Rectal smooth muscle tissue (tissue), 1 donor: Measurements from ENCODE around the gene GULP1.
"Not testable (repeated sequence)": the region's sequence is repeated elsewhere in the genome, so short reads cannot be mapped to it uniquely, and the experiment has no call there.

ENCODE experiments used
- H3K27ac ChIP-seq: one replicate; pipeline ENCODE4 v1.7.0; 2013; ENCODE audit warnings: low read depth, low read length, inconsistent platforms
- H3K27me3 ChIP-seq: one replicate; pipeline ENCODE4 v1.7.0; 2013; ENCODE audit warnings: low read length; ENCODE audit not compliant: control insufficient read depth, insufficient read depth
- H3K36me3 ChIP-seq: one replicate; pipeline ENCODE4 v1.7.0; 2013; ENCODE audit warnings: low read length; ENCODE audit not compliant: control insufficient read depth, insufficient read depth
- H3K4me1 ChIP-seq: one replicate; pipeline ENCODE4 v1.7.0; 2013; ENCODE audit warnings: low read length; ENCODE audit not compliant: control insufficient read depth, insufficient read depth
- H3K4me3 ChIP-seq: one replicate; pipeline ENCODE4 v1.7.0; 2013; ENCODE audit warnings: low read length
- H3K9ac ChIP-seq: one replicate; pipeline ENCODE4 v1.7.0; 2013; ENCODE audit warnings: low read length

The GULP1 gene

DNA sequence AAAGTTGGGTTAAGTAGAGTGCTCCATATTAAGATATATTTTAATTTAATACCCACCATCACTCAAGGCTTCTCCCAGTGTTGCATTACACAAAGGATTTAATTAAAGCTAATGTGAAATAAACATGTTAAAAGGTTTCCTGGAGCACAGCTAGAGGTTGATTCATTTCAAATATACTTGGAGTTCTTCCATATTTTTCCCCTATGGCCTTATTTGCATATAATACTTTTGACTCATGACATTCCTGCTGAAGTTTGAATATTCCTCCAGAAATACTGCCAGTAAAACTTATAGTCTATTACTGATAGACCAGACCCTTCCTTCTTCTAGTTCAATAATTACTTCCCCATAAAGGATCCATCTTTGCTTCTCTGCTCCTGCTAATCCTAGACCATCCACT, 227.5 kb downstream of the GULP1 start:
- Histone ChIP-seq H3K36me3 (no peaks in the 10 kb centered on the region), H3K4me1 (peaks cover 10% of the 10 kb centered on the region), H3K4me3 (no peak overlapping the region), H3K27ac (no peak overlapping the region), H3K27me3 (no peaks in the 10 kb centered on the region), H3K9ac (no peak overlapping the region)

GRCh38 chr2:188522517-188522916, 230.8 kb downstream of the GULP1 start:
- Histone ChIP-seq H3K36me3 (no peaks in the 10 kb centered on the region), H3K27me3 (no peaks in the 10 kb centered on the region)

GRCh38 chr2:188523919-188524318, 232.2 kb downstream of the GULP1 start:
- H3K4me1 ChIP-seq, result peaks cover 5% of the 10 kb centered on the region
- H3K27me3 ChIP-seq, result no peaks in the 10 kb centered on the region
- no peak overlapping the region for H3K9ac ChIP-seq
- H3K27ac ChIP-seq, result no peak overlapping the region
- H3K36me3 ChIP-seq, result no peaks in the 10 kb centered on the region
- no peak overlapping the region for H3K4me3 ChIP-seq

More at GRCh38 chr2:188522517-188522916, 230.8 kb downstream of the GULP1 start:
- Histone ChIP-seq H3K4me3 (no peak overlapping the region), H3K4me1 (peaks cover 15% of the 10 kb centered on the region), H3K9ac (no peak overlapping the region), H3K27ac (no peak overlapping the region)

- Histone ChIP-seq H3K36me3 (no peaks in the 10 kb centered on the region), H3K27me3 (no peaks in the 10 kb centered on the region), H3K4me1 (peaks cover 5% of the 10 kb centered on the region), H3K4me3 (no peak overlapping the region), H3K9ac (no peak overlapping the region), H3K27ac (no peak overlapping the region)
Observed at GRCh38 chr2:188524519-188525113, 232.9 kb downstream of the GULP1 start.

GRCh38 chr2:188526701-188527100, 235.0 kb downstream of the GULP1 start:
- H3K27ac ChIP-seq, result peak overlapping the region; percentile 42
- H3K9ac ChIP-seq, result no peak overlapping the region
- peaks cover 5% of the 10 kb centered on the region for H3K4me1 ChIP-seq
- no peaks in the 10 kb centered on the region for H3K27me3 ChIP-seq
- H3K36me3 ChIP-seq, result no peaks in the 10 kb centered on the region
- no peak overlapping the region for H3K4me3 ChIP-seq

GRCh38 chr2:188527141-188527540, 235.5 kb downstream of the GULP1 start:
- Histone ChIP-seq H3K4me3 (no peak overlapping the region), H3K4me1 (peaks cover 5% of the 10 kb centered on the region), H3K9ac (no peak overlapping the region), H3K36me3 (no peaks in the 10 kb centered on the region), H3K27me3 (no peaks in the 10 kb centered on the region), H3K27ac (peak overlapping the region; percentile 42)

DNA sequence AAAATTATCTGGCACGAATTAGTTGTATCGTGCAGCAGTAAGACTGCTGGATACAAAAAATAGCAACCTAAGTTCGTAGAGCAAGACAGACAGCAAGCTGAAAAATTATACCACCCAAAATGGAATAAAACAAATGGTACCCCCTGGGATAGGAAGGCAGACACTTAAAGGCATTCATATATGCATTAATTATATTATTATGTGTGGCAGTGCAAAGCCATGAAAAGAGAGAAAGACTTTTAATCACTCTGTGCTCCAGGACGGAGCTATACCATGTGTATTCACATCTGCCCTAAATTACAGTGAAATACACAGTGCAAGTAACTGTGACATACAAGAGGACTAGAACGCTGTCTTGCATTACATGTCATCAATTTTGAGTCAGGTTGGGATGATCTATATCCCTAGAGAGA, 235.9 kb downstream of the GULP1 start:
- Histone ChIP-seq H3K4me1 (peaks cover 5% of the 10 kb centered on the region), H3K27me3 (no peaks in the 10 kb centered on the region), H3K36me3 (no peaks in the 10 kb centered on the region), H3K27ac (peak overlapping the region; percentile 38), H3K9ac (no peak overlapping the region), H3K4me3 (no peak overlapping the region)

DNA sequence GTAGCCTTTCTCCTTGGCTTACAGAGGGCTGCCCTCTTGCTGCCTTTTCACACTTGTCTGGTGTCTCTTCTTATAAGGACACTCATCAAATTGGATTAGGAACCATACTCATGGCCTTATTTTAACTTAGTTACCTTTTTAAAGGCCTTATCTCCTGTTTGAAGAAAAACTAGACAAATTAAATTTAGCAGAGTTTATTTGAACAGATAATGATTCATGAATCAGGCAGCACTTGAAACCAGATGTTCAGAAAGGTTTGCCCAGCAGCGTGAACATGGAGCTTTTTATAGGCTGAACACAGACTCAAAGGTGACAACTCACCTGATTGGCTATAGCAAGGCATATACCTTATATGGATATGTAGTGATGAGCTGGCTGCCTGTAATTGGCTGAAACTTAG, 238.0 kb downstream of the GULP1 start:
- H3K4me3 ChIP-seq, result no peak overlapping the region
- no peaks in the 10 kb centered on the region for H3K36me3 ChIP-seq
- peaks cover 5% of the 10 kb centered on the region for H3K4me1 ChIP-seq
- no peak overlapping the region for H3K9ac ChIP-seq
- H3K27me3 ChIP-seq, result no peaks in the 10 kb centered on the region
- no peak overlapping the region for H3K27ac ChIP-seq

DNA sequence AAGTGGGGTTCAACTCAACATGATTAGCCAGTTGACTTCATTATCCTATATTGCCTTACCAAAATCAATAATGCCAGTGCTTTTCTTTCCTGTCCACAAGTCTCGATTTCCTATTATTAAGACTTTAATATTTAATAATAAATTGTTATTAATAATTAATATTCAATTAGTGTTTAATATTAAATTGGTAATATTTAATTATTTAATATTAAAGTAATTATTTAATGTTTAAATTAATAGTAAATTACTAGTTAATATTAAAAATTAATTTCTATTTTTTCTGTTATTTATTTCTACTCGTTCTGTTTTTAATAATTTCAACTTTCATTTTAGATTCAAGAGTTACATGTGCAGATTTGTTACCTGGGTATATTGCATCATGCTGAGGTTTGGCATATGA, 243.2 kb downstream of the GULP1 start:
- Histone ChIP-seq H3K9ac (no peak overlapping the region), H3K4me3 (no peak overlapping the region), H3K4me1 (no peaks in the 10 kb centered on the region), H3K27ac (no peak overlapping the region), H3K27me3 (no peaks in the 10 kb centered on the region), H3K36me3 (no peaks in the 10 kb centered on the region)

- Histone ChIP-seq H3K27ac (no peak overlapping the region), H3K4me1 (no peaks in the 10 kb centered on the region), H3K36me3 (no peaks in the 10 kb centered on the region), H3K4me3 (no peak overlapping the region), H3K9ac (no peak overlapping the region), H3K27me3 (no peaks in the 10 kb centered on the region)
Observed at GRCh38 chr2:188551671-188552070, 260.0 kb downstream of the GULP1 start.

DNA sequence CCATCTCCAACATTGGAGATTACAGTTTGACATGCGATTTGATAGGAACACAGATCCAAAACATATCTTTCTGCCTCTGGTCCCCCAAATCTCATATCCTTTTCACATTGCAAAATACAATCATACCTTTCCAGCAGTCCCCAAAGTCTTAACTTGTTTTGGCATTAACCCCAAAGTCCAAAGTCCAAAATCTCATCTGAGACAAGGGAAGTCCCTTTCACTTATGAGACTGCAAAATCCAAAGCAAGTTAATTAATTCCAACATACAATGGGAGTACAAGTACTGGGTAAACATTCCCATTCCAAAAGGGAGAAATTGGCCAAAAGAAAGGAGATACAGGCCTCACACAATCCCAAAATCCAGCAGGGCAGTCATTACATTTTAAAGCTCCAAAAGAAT, 265.4 kb downstream of the GULP1 start:
- Histone ChIP-seq H3K27me3 (no peaks in the 10 kb centered on the region), H3K27ac (no peak overlapping the region), H3K4me3 (no peak overlapping the region), H3K9ac (no peak overlapping the region), H3K36me3 (no peaks in the 10 kb centered on the region), H3K4me1 (no peaks in the 10 kb centered on the region)

GRCh38 chr2:188559455-188559854, 267.8 kb downstream of the GULP1 start:
- not testable (repeated sequence) for H3K9ac ChIP-seq, H3K36me3 ChIP-seq, H3K27me3 ChIP-seq, H3K27ac ChIP-seq, H3K4me1 ChIP-seq, H3K4me3 ChIP-seq

GRCh38 chr2:188561473-188561979, 269.9 kb downstream of the GULP1 start:
- H3K27me3 ChIP-seq, result no peaks in the 10 kb centered on the region
- H3K4me1 ChIP-seq, result no peaks in the 10 kb centered on the region
- no peak overlapping the region for H3K9ac ChIP-seq
- no peak overlapping the region for H3K27ac ChIP-seq
- no peak overlapping the region for H3K4me3 ChIP-seq
- H3K36me3 ChIP-seq, result no peaks in the 10 kb centered on the region
